ENCODE measurements around the gene FADS2. TPM values are rescaled to one million over a fixed set of nuclear protein-coding genes. Genes with fewer than 3 reads are reported as not detected.

The FADS2 gene
- total and polyA plus RNA-seq, 7 experiments from 2014 or later, result 0.19 to 192 (median 2.1) TPM

DNA sequence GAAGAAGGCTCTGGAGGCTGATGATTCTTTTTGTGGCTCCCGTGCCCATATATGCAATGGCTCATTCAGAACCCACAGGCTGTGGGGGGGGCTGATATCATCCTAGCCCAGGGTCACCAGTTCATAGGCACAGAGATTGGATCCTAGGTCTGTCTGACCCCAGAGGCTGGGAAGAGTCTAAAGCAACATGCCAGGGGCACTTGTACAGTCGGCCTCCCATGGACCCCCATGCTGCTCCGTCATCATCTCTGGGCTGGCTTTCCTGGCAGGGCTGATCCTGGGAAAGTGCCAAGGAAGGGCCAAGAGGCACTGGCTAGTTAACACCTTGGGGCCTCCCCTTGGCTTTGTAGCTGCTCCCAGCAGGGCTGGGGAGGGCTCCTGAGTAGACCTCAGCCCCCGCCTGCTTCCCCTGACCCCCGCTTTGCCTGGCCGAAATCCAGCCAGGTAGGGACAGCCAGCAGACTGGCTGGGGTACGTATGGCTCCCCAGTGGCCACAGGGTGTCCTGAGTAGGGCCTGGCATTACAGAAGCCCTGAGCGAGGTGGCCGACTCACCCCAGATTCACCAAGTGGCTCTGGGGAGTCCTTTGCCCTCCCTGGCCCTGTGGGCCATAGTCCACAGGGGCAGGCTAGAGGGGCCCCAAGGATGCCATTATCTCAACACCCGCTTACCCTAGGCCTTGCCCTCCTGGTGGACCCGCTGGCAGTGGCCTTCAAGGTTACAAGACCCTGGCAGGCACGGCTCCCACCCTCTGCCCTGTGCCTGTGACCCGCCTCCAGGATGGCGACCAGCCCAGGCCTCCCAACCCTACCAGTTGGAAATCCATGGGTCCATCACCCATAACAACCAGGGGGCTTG is 40.7 kb downstream of the FADS2 start:
- Histone ChIP-seq H3K27me3 (ENCODE audit: control insufficient read depth in 2 of 2, insufficient read depth in 2 of 2, low read length in 2 of 2) (no peaks in the 10 kb centered on the region), H3K27ac (ENCODE audit: low read depth, low read length) (no peak overlapping the region), H3K4me1 (ENCODE audit: control insufficient read depth in 2 of 2, insufficient read depth in 2 of 2, low read length in 2 of 2) (no peaks in the 10 kb centered on the region), H3K9me3 (ENCODE audit: control insufficient read depth in 2 of 3, low read length in 3 of 3) (no peaks in the 10 kb centered on the region), H3K4me3 (ENCODE audit: low read length) (no peak overlapping the region), H3K36me3 (ENCODE audit: control insufficient read depth in 2 of 3, insufficient read depth in 3 of 3, low read length in 3 of 3) (no peaks in the 10 kb centered on the region)
- ATAC-seq (no peak), DNase-seq (no peak)
- no peak overlapping the region for H3K4me3 Mint-ChIP-seq
- peaks cover 0 to 8% (median 5%) of the 10 kb centered on the region in 7 donors for H3K4me1 Mint-ChIP-seq
- peaks cover 0 to 8% (median 0%) of the 10 kb centered on the region in 5 donors for H3K27me3 Mint-ChIP-seq
- peaks cover 0 to 8% (median 0%) of the 10 kb centered on the region in 5 donors for H3K36me3 Mint-ChIP-seq
- ChIA-PET POLR2A (no interaction called here), CTCF (no interaction called here)
- no peaks in the 10 kb centered on the region for H3K9me3 Mint-ChIP-seq
- no peak overlapping the region for H3K27ac Mint-ChIP-seq
- intact Hi-C loops (cut with micrococcal nuclease), result no loop called here

DNA sequence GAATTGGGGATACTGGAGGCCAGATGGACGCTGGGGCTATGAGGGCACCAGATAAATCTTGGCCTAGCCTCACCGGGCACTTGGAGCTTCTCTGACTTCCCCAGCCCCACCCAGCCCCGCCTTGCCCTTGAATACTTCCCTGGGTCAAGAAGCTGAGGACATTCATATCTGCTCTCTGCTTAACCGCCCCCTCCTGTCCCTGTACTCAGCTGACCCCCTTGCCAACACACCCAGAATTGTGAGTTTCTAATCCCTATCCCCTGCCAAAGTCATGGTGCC is 41.3 kb downstream of the FADS2 start:
- Mint-ChIP-seq H3K4me3 (no peak overlapping the region), H3K27me3 (peaks cover 0 to 8% (median 0%) of the 10 kb centered on the region in 5 donors), H3K27ac (no peak overlapping the region), H3K4me1 (peaks cover 0 to 8% (median 5%) of the 10 kb centered on the region in 7 donors), H3K9me3 (no peaks in the 10 kb centered on the region), H3K36me3 (peaks cover 0 to 8% (median 0%) of the 10 kb centered on the region in 5 donors)
- no peaks in the 10 kb centered on the region for H3K4me1 ChIP-seq (ENCODE audit: control insufficient read depth in 2 of 2, insufficient read depth in 2 of 2, low read length in 2 of 2)
- no peaks in the 10 kb centered on the region for H3K27me3 ChIP-seq (ENCODE audit: control insufficient read depth in 2 of 2, insufficient read depth in 2 of 2, low read length in 2 of 2)
- POLR2A ChIA-PET, result no interaction called here
- CTCF ChIA-PET, result no interaction called here
- DNase-seq (no peak), ATAC-seq (no peak)
- no peaks in the 10 kb centered on the region for H3K9me3 ChIP-seq (ENCODE audit: control insufficient read depth in 2 of 3, low read length in 3 of 3)
- H3K36me3 ChIP-seq (ENCODE audit: control insufficient read depth in 2 of 3, insufficient read depth in 3 of 3, low read length in 3 of 3), result no peaks in the 10 kb centered on the region
- H3K27ac ChIP-seq (ENCODE audit: low read depth, low read length), result no peak overlapping the region
- H3K4me3 ChIP-seq (ENCODE audit: low read length), result no peak overlapping the region
- intact Hi-C loops (cut with micrococcal nuclease), result no loop called here

DNA sequence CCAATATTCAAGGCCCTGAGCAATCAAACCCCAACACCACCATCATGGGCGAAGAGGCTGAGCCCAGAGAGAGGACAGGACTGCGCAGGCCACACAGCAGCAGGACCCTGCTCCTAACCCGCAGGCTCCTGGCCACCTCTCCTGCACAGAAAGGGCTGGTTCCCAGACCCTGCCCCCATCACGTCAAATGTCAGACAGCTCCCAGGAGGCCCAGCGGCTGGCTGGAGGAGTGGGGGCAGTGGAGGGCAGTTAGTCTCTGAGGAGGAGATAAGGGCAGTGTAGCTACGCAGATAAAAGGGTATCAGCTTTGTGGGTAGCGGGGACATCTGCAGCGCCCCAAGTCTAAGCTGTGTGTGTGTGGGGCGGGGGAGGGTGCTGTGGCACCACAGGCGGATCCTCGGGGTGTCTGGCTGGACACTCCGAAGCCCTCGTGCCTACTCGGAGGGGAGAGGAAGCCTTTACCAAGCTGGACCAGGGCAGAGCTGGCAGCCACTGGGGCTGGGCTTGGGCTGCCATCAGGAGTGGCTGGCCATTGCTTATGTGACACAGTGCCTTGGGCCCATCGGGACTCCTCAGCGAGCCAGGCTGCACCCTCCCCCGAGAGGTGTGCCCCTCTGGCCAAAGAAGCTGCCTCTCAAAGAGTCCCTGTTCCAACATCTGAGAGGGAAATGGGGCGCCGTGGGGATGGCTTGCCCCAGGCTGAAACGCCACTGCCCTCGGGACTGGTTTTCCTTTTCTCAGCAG is 41.8 kb downstream of the FADS2 start:
- intact Hi-C loops (cut with micrococcal nuclease), result no loop called here
- no peak overlapping the region for H3K27ac Mint-ChIP-seq
- ChIA-PET CTCF (interaction anchor here (0.8 to 1.0 kb wide), 4 partner anchors 11 to 238 kb away, joined by 3 to 4 read pairs (median 3); no protein-coding TSS in a partner anchor), POLR2A (no interaction called here)
- ATAC-seq (no peak), DNase-seq (no peak)
- H3K36me3 Mint-ChIP-seq, result peaks cover 0 to 6% (median 0%) of the 10 kb centered on the region in 5 donors
- H3K27me3 ChIP-seq (ENCODE audit: control insufficient read depth in 2 of 2, insufficient read depth in 2 of 2, low read length in 2 of 2), result no peaks in the 10 kb centered on the region
- no peaks in the 10 kb centered on the region for H3K9me3 ChIP-seq (ENCODE audit: control insufficient read depth in 2 of 3, low read length in 3 of 3)
- H3K4me3 ChIP-seq (ENCODE audit: low read length), result no peak overlapping the region
- peaks cover 0 to 8% (median 5%) of the 10 kb centered on the region in 7 donors for H3K4me1 Mint-ChIP-seq
- H3K9me3 Mint-ChIP-seq, result no peaks in the 10 kb centered on the region
- H3K27me3 Mint-ChIP-seq, result peaks cover 0 to 8% (median 0%) of the 10 kb centered on the region in 5 donors
- H3K27ac ChIP-seq (ENCODE audit: low read depth, low read length), result no peak overlapping the region
- no peaks in the 10 kb centered on the region for H3K36me3 ChIP-seq (ENCODE audit: control insufficient read depth in 2 of 3, insufficient read depth in 3 of 3, low read length in 3 of 3)
- no peak overlapping the region for H3K4me3 Mint-ChIP-seq
- H3K4me1 ChIP-seq (ENCODE audit: control insufficient read depth in 2 of 2, insufficient read depth in 2 of 2, low read length in 2 of 2), result no peaks in the 10 kb centered on the region

DNA sequence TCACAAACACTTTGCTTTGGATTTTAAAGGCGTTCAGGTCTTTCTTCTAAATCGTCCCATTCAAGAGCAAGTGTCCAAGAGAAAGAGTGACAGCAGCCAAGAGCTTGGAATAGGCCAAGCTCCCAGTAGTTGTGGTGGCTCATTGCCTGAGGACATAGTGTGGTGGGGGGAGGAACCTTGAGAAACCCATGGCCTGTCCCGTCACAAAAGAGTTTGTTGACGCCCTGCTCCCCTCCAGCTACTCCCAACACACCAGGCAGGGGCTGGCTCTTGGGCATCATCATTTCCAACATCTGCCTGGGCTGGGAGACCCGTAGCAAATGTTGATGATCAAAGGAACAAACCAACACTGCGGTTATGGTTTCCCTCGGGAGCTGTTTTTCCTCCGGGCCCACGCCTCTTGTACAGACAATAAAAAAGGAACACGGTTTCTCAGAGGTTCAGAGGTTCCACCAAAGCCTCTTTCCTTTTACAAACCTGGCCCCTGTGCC is 42.5 kb downstream of the FADS2 start:
- H3K36me3 ChIP-seq (ENCODE audit: control insufficient read depth in 2 of 3, insufficient read depth in 3 of 3, low read length in 3 of 3), result no peaks in the 10 kb centered on the region
- ChIA-PET POLR2A (no interaction called here), CTCF (interaction anchor here (0.8 to 1.0 kb wide), 6 partner anchors 11 to 237 kb away, joined by 3 to 4 read pairs (median 3); no protein-coding TSS in a partner anchor)
- no peak overlapping the region for H3K27ac Mint-ChIP-seq
- no peaks in the 10 kb centered on the region for H3K27me3 ChIP-seq (ENCODE audit: control insufficient read depth in 2 of 2, insufficient read depth in 2 of 2, low read length in 2 of 2)
- no peaks in the 10 kb centered on the region for H3K4me1 ChIP-seq (ENCODE audit: control insufficient read depth in 2 of 2, insufficient read depth in 2 of 2, low read length in 2 of 2)
- peak overlapping the region in 3 of 10 donors; percentile 63 to 71 (median 71) for H3K4me3 Mint-ChIP-seq
- H3K9me3 ChIP-seq (ENCODE audit: control insufficient read depth in 2 of 3, low read length in 3 of 3), result no peaks in the 10 kb centered on the region
- H3K4me1 Mint-ChIP-seq, result peaks cover 0 to 8% (median 5%) of the 10 kb centered on the region in 7 donors
- intact Hi-C loops (cut with micrococcal nuclease), result loop anchor here (1.0 kb wide), 6 partner anchors 27 to 441 kb away; no protein-coding TSS in a partner anchor
- H3K27ac ChIP-seq (ENCODE audit: low read depth, low read length), result no peak overlapping the region
- H3K36me3 Mint-ChIP-seq, result peaks cover 0 to 4% (median 0%) of the 10 kb centered on the region in 5 donors
- DNase-seq (no peak), ATAC-seq (no peak)
- no peak overlapping the region for H3K4me3 ChIP-seq (ENCODE audit: low read length)
- H3K9me3 Mint-ChIP-seq, result no peaks in the 10 kb centered on the region
- H3K27me3 Mint-ChIP-seq, result peaks cover 0 to 8% (median 0%) of the 10 kb centered on the region in 5 donors

DNA sequence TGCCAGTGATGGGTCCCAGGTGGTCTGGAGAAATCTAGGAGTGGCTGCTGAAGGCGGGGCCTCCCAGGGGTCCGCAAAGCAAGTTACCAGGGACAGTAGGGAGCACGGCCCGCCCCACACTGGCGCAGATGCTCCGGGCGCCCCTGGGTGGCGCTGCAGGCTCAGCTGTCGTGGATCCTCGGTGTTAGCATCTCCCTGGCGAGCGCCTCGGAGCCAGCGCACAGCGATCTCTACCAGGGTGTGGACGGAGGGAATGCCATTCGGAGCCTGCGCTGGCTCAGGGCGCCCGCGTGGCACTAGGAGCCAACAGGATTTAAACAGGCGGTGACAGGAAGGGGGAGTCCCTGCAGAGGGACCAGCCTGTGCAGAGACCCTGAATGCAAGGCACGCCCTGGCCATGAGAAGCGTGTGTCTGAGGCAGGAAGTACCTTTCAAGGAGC is 43.1 kb downstream of the FADS2 start:
- ATAC-seq, result peak; percentile 94
- Histone ChIP-seq H3K27me3 (ENCODE audit: control insufficient read depth in 2 of 2, insufficient read depth in 2 of 2, low read length in 2 of 2) (no peaks in the 10 kb centered on the region), H3K4me1 (ENCODE audit: control insufficient read depth in 2 of 2, insufficient read depth in 2 of 2, low read length in 2 of 2) (no peaks in the 10 kb centered on the region), H3K4me3 (ENCODE audit: low read length) (no peak overlapping the region), H3K27ac (ENCODE audit: low read depth, low read length) (no peak overlapping the region), H3K9me3 (ENCODE audit: control insufficient read depth in 2 of 3, low read length in 3 of 3) (no peaks in the 10 kb centered on the region), H3K36me3 (ENCODE audit: control insufficient read depth in 2 of 3, insufficient read depth in 3 of 3, low read length in 3 of 3) (no peaks in the 10 kb centered on the region)
- intact Hi-C loops (cut with micrococcal nuclease), result loop anchor here (1.0 kb wide), 6 partner anchors 26 to 440 kb away; no protein-coding TSS in a partner anchor
- DNase-seq, result peak; percentile 23 to 77 (median 50)
- peaks cover 0 to 8% (median 0%) of the 10 kb centered on the region in 5 donors for H3K27me3 Mint-ChIP-seq
- no peaks in the 10 kb centered on the region for H3K36me3 Mint-ChIP-seq
- H3K4me3 Mint-ChIP-seq, result peak overlapping the region; percentile 34 to 87 (median 70)
- H3K4me1 Mint-ChIP-seq, result peaks cover 0 to 8% (median 5%) of the 10 kb centered on the region in 7 donors
- H3K27ac Mint-ChIP-seq, result peak overlapping the region in 3 of 9 donors; percentile 43 to 52 (median 46)
- H3K9me3 Mint-ChIP-seq, result no peaks in the 10 kb centered on the region
- ChIA-PET CTCF (interaction anchor here (0.5 to 1.0 kb wide), 4 partner anchors 31 to 211 kb away, joined by 3 to 4 read pairs (median 3); no protein-coding TSS in a partner anchor), POLR2A (no interaction called here)

DNA sequence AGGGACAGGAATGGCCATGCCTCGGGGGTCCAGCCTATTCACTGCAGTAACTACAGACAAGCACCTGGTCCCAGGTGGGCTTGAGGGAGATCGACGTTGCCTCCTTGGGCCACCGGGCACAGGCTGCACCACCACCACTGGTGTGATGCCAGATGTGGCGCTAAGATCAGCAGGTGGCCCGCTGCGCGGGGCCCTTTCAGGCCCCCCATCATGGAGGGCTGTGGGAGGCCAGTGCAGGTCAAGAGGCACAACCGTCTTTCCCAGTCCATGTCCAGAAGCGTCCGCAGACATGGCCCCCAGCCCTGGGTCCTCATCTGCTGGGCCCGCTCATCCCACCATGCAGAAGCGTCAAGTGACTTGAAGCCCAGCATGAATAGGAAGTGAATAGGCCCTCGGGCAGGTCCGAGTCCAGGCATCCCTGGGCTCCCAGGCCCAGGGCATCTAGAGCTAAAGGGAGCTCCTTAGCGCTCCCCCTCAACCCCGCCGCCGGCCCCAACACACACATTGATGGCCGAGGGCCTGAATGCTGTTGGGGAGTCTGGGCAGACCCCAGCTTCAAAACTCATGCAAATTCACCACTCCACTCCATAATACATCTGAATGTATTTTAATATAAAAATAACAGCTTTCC is 45.0 kb downstream of the FADS2 start:
- H3K36me3 ChIP-seq (ENCODE audit: control insufficient read depth in 2 of 3, insufficient read depth in 3 of 3, low read length in 3 of 3), result no peaks in the 10 kb centered on the region
- no peaks in the 10 kb centered on the region for H3K27me3 ChIP-seq (ENCODE audit: control insufficient read depth in 2 of 2, insufficient read depth in 2 of 2, low read length in 2 of 2)
- H3K36me3 Mint-ChIP-seq, result no peaks in the 10 kb centered on the region
- no peaks in the 10 kb centered on the region for H3K9me3 Mint-ChIP-seq
- no peaks in the 10 kb centered on the region for H3K9me3 ChIP-seq (ENCODE audit: control insufficient read depth in 2 of 3, low read length in 3 of 3)
- peaks cover 0 to 8% (median 5%) of the 10 kb centered on the region in 7 donors for H3K4me1 Mint-ChIP-seq
- no peak overlapping the region for H3K27ac ChIP-seq (ENCODE audit: low read depth, low read length)
- DNase-seq (no peak), ATAC-seq (no peak)
- POLR2A ChIA-PET, result no interaction called here
- no peak overlapping the region for H3K27ac Mint-ChIP-seq
- intact Hi-C loops (cut with micrococcal nuclease), result no loop called here
- no peaks in the 10 kb centered on the region for H3K4me1 ChIP-seq (ENCODE audit: control insufficient read depth in 2 of 2, insufficient read depth in 2 of 2, low read length in 2 of 2)
- CTCF ChIA-PET, result interaction anchor here (1.1 kb wide), 1 partner anchor 209 kb away, joined by 3 read pairs; no protein-coding TSS in a partner anchor
- peaks cover 0 to 8% (median 0%) of the 10 kb centered on the region in 5 donors for H3K27me3 Mint-ChIP-seq
- no peak overlapping the region for H3K4me3 ChIP-seq (ENCODE audit: low read length)
- H3K4me3 Mint-ChIP-seq, result no peak overlapping the region
